Measurements from ENCODE around the gene TCEA2. TPM values are rescaled to one million over a fixed set of nuclear protein-coding genes. Genes with fewer than 3 reads are reported as not detected.

Gene TCEA2
- total and polyA plus RNA-seq, 9 of the 15 experiments (the other 6 are each of a cell fraction or from before 2014, with no cell fraction given) = 1.4 to 28.7 (median 5.4) TPM

DNA sequence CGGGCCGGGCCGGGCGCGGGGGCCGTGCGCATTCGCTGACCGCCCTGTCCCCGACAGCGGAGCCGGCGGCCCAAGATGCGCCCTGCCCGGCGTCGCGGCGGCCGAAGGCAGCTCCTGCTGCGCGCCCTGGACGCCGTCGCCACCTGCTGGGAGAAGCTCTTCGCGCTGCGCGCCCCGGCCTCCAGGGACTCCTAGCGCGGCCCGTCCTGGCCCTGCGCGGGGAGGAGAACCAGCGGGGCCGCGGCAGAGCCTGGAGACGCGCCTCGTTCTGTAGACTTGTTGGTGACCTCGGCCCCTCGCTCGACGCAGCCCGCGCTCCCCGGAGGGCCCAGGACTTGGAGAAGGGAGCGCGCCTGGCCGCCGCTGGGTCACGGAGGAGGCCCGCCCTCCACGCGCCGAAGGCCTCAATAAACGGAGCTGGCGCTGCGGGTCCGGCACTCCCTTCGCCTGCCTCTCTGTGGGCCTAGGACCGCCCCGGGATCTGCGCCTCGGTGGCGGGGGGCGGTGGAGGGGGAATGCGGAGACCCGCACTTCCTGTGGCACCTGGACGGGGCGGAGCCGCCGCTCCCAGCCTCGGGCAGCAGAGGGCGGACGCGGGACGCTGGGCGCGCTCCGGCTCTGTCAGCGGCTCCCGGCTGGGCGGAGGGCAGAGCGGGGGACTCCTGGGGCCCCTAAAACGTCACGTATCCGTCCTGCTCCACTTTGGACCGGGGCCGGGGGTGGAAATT lies 24.3 kb upstream of the TCEA2 start (continued):
- 0 out of 2 replicates have a peak, but pooled peaks have one; percentile 3 for TF ChIP-seq ZNF12 (CRISPR knock-in tag; IDR thresholded peaks at IDR 0.05)
- TF ChIP-seq, protein P1, sequence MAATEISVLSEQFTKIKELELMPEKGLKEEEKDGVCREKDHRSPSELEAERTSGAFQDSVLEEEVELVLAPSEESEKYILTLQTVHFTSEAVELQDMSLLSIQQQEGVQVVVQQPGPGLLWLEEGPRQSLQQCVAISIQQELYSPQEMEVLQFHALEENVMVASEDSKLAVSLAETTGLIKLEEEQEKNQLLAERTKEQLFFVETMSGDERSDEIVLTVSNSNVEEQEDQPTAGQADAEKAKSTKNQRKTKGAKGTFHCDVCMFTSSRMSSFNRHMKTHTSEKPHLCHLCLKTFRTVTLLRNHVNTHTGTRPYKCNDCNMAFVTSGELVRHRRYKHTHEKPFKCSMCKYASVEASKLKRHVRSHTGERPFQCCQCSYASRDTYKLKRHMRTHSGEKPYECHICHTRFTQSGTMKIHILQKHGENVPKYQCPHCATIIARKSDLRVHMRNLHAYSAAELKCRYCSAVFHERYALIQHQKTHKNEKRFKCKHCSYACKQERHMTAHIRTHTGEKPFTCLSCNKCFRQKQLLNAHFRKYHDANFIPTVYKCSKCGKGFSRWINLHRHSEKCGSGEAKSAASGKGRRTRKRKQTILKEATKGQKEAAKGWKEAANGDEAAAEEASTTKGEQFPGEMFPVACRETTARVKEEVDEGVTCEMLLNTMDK (IDR thresholded peaks at IDR 0.05; ENCODE audit: borderline replicate concordance, insufficient read depth, low read depth, low read length, poor library complexity, severe bottlenecking) = peak; percentile 75
- no peak for TF ChIP-seq TCFL5 (CRISPR knock-in tag; conservative IDR thresholded peaks at IDR 0.05)
- TF ChIP-seq MCM7 (IDR thresholded peaks at IDR 0.05) = no peak
- TF ChIP-seq, protein P2, sequence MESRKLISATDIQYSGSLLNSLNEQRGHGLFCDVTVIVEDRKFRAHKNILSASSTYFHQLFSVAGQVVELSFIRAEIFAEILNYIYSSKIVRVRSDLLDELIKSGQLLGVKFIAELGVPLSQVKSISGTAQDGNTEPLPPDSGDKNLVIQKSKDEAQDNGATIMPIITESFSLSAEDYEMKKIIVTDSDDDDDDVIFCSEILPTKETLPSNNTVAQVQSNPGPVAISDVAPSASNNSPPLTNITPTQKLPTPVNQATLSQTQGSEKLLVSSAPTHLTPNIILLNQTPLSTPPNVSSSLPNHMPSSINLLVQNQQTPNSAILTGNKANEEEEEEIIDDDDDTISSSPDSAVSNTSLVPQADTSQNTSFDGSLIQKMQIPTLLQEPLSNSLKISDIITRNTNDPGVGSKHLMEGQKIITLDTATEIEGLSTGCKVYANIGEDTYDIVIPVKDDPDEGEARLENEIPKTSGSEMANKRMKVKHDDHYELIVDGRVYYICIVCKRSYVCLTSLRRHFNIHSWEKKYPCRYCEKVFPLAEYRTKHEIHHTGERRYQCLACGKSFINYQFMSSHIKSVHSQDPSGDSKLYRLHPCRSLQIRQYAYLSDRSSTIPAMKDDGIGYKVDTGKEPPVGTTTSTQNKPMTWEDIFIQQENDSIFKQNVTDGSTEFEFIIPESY (CRISPR knock-in tag; IDR thresholded peaks at IDR 0.05) = peak; percentile 83
- TF ChIP-seq, protein P3, sequence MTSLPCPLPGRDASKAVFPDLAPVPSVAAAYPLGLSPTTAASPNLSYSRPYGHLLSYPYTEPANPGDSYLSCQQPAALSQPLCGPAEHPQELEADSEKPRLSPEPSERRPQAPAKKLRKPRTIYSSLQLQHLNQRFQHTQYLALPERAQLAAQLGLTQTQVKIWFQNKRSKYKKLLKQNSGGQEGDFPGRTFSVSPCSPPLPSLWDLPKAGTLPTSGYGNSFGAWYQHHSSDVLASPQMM (CRISPR knock-in tag; IDR thresholded peaks at IDR 0.05) = no peak
- 0 out of 2 replicates have a peak, but pooled peaks have one; percentile 24 for TF ChIP-seq SMARCA5 (IDR thresholded peaks at IDR 0.05)
- TF ChIP-seq ZNF507 (tag; conservative IDR thresholded peaks at IDR 0.05) = no peak
- TF ChIP-seq SAFB (IDR thresholded peaks at IDR 0.05; ENCODE audit: borderline replicate concordance, low read depth, low read length) = 0 out of 2 replicates have a peak, but pooled peaks have one; percentile 28
- TF ChIP-seq ZNF212 (CRISPR knock-in tag; IDR thresholded peaks at IDR 0.05) = no peak
- TF ChIP-seq, protein P4, sequence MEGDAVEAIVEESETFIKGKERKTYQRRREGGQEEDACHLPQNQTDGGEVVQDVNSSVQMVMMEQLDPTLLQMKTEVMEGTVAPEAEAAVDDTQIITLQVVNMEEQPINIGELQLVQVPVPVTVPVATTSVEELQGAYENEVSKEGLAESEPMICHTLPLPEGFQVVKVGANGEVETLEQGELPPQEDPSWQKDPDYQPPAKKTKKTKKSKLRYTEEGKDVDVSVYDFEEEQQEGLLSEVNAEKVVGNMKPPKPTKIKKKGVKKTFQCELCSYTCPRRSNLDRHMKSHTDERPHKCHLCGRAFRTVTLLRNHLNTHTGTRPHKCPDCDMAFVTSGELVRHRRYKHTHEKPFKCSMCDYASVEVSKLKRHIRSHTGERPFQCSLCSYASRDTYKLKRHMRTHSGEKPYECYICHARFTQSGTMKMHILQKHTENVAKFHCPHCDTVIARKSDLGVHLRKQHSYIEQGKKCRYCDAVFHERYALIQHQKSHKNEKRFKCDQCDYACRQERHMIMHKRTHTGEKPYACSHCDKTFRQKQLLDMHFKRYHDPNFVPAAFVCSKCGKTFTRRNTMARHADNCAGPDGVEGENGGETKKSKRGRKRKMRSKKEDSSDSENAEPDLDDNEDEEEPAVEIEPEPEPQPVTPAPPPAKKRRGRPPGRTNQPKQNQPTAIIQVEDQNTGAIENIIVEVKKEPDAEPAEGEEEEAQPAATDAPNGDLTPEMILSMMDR (IDR thresholded peaks at IDR 0.05 in 2 of 3, conservative IDR thresholded peaks at IDR 0.05 in 1 of 3; ENCODE audit: insufficient read depth in 2 of 3, low read depth in 1 of 3, low read length in 3 of 3) = peak; percentile 63 to 97 (median 86)
- 0 out of 2 replicates have a peak, but pooled peaks have one; percentile 26 for TF ChIP-seq MYC (IDR thresholded peaks at IDR 0.05; ENCODE audit: low read depth, low read length)
- no peak for TF ChIP-seq MYC (CRISPR knock-in tag; IDR thresholded peaks at IDR 0.05; ENCODE audit: borderline replicate concordance, low read depth)
- TF ChIP-seq BACH1 (tag; IDR thresholded peaks at IDR 0.05) = no peak
- TF ChIP-seq POLR3A (IDR thresholded peaks at IDR 0.05; ENCODE audit: borderline replicate concordance, extremely low read depth, insufficient read depth, insufficient read length) = no peak
- TF ChIP-seq TAF1 (IDR thresholded peaks at IDR 0.05; ENCODE audit: control insufficient read depth, extremely low read depth, insufficient read depth, low read length, severe bottlenecking) = peak; percentile 36
